CD14-positive monocyte (primary cell): ENCODE data around the gene WDR33. TPM values are rescaled to one million over a fixed set of nuclear protein-coding genes. Genes with fewer than 3 reads are reported as not detected.
A peak's percentile ranks its signal among the peaks of the same experiment; 100 is the strongest.

ENCODE experiments used
- DNase-seq, 3 donors: peaks; one replicate each; pipeline ENCODE4 v3.0.0-alpha.2; 2011 to 2022
- H2AFZ ChIP-seq: 2 replicates; pipeline ENCODE4 v1.6.0; 2012; ENCODE audit warnings: mild to moderate bottlenecking, low read depth, low read length, inconsistent platforms; ENCODE audit not compliant: insufficient read depth, poor library complexity, severe bottlenecking
- H3K27ac ChIP-seq, 2 donors: 1 replicate in 1 of 2; 2 replicates in 1 of 2; pipeline ENCODE4 v1.5.1; 2012 to 2013; ENCODE audit warnings: low read length in 2 of 2, control low read depth in 1 of 2, inconsistent platforms in 1 of 2, low read depth in 1 of 2, mild to moderate bottlenecking in 1 of 2
- H3K27me3 ChIP-seq, 2 donors: one replicate each; pipeline versions ENCODE4 v1.6.0 to v1.6.1; 2011 to 2013; ENCODE audit warnings: low read length in 2 of 2; ENCODE audit not compliant: control insufficient read depth in 2 of 2, insufficient read depth in 2 of 2
- H3K36me3 ChIP-seq, 2 donors: replicated peaks in 1 of 2; 1 replicate in 1 of 2; 2 replicates in 1 of 2; pipeline versions ENCODE4 v1.5.1 to v1.6.1; 2012 to 2013; ENCODE audit warnings: low read length in 2 of 2, control low read depth in 1 of 2, inconsistent platforms in 1 of 2, mild to moderate bottlenecking in 1 of 2; ENCODE audit not compliant: insufficient read depth in 2 of 2, control insufficient read depth in 1 of 2
- H3K4me1 ChIP-seq, 2 donors: 1 replicate in 1 of 2; 2 replicates in 1 of 2; pipeline versions ENCODE4 v1.5.1 to v1.6.1; 2012 to 2013; ENCODE audit warnings: low read length in 2 of 2, control low read depth in 1 of 2, inconsistent platforms in 1 of 2, mild to moderate bottlenecking in 1 of 2, moderate library complexity in 1 of 2; ENCODE audit not compliant: insufficient read depth in 2 of 2, control insufficient read depth in 1 of 2
- H3K4me2 ChIP-seq: replicated peaks from 2 replicates; pipeline ENCODE3; 2012; ENCODE audit warnings: low read length, moderate library complexity, mild to moderate bottlenecking; ENCODE audit not compliant: poor library complexity, severe bottlenecking; ENCODE audit errors: extremely low read depth
- H3K4me3 ChIP-seq, 3 experiments: fragments of 200-600 bp in 1 of 3; sonication (generic) in 1 of 3; replicated peaks in 1 of 3; 1 replicate in 2 of 3; 2 replicates in 1 of 3; pipeline ENCODE4 v1.5.1; 2011 to 2013; ENCODE audit warnings: low read length in 3 of 3, mild to moderate bottlenecking in 3 of 3, control low read depth in 2 of 3, low read depth in 2 of 3, inconsistent platforms in 1 of 3, moderate library complexity in 1 of 3
- H3K79me2 ChIP-seq: 2 replicates; pipeline ENCODE4 v1.6.0; 2012; ENCODE audit warnings: mild to moderate bottlenecking, control low read depth, inconsistent platforms, low read length, moderate library complexity; ENCODE audit not compliant: insufficient read depth
- H3K9ac ChIP-seq: 2 replicates; pipeline ENCODE4 v1.6.0; 2017; ENCODE audit warnings: low read length, mild to moderate bottlenecking; ENCODE audit not compliant: insufficient read depth, poor library complexity, severe bottlenecking
- H3K9me3 ChIP-seq, 2 donors: replicated peaks in 1 of 2; 1 replicate in 1 of 2; 2 replicates in 1 of 2; pipeline versions ENCODE4 v1.5.1 to v1.6.1; 2012 to 2013; ENCODE audit warnings: low read length in 2 of 2, control low read depth in 1 of 2; ENCODE audit not compliant: control insufficient read depth in 1 of 2, insufficient read depth in 1 of 2
- H4K20me1 ChIP-seq: 2 replicates; pipeline ENCODE4 v1.6.0; 2012; ENCODE audit warnings: mild to moderate bottlenecking, low read length, control low read depth, moderate library complexity; ENCODE audit not compliant: insufficient read depth
- H3K27ac Mint-ChIP-seq, 7 donors: one replicate each; pipeline ENCODE4 v1.8.0; 2020; ENCODE audit warnings: mild to moderate bottlenecking in 7 of 7, mixed read lengths in 7 of 7, moderate library complexity in 6 of 7, inconsistent platforms in 2 of 7
- H3K27me3 Mint-ChIP-seq, 3 donors: one replicate each; pipeline ENCODE4 v1.8.0; 2021 to 2022; ENCODE audit warnings: low read depth in 3 of 3, mild to moderate bottlenecking in 3 of 3, mixed read lengths in 3 of 3, moderate library complexity in 3 of 3, inconsistent platforms in 1 of 3
- H3K36me3 Mint-ChIP-seq, 2 donors: one replicate each; pipeline ENCODE4 v1.8.0; 2020; ENCODE audit warnings: mixed read lengths in 2 of 2, inconsistent platforms in 1 of 2, mild to moderate bottlenecking in 1 of 2
- H3K4me1 Mint-ChIP-seq: one replicate; pipeline ENCODE4 v1.8.0; 2020; ENCODE audit warnings: mild to moderate bottlenecking, mixed read lengths
- H3K4me3 Mint-ChIP-seq, 2 donors: one replicate each; pipeline ENCODE4 v1.8.0; 2020; ENCODE audit warnings: mild to moderate bottlenecking in 2 of 2, mixed read lengths in 2 of 2, moderate library complexity in 1 of 2
- H3K9me3 Mint-ChIP-seq, 7 donors: one replicate each; pipeline ENCODE4 v1.8.0; 2020 to 2022; ENCODE audit warnings: mixed read lengths in 7 of 7, mild to moderate bottlenecking in 6 of 7, moderate library complexity in 6 of 7, inconsistent platforms in 2 of 7
- CTCF ChIP-seq: fragments of 200-600 bp; IDR thresholded peaks from one replicate; pipeline ENCODE4 v1.8.0; 2022; ENCODE audit warnings: antibody characterized with exemption, mild to moderate bottlenecking
- WGBS: methylation state at CpG from one replicate; pipeline ENCODE4 v1.1.5; 2013; ENCODE audit warnings: missing lambda C conversion rate; ENCODE audit not compliant: insufficient coverage; 5-methylcytosine and 5-hydroxymethylcytosine counted together
- intact Hi-C, 2 donors: fragments of 100-400 bp; cut with micrococcal nuclease; formaldehyde crosslinking; loops; one replicate each; pipeline versions ENCODE4 v1.15.0 to v1.15.1; 2023
- polyA plus RNA-seq, 3 donors: library from polyadenylated mRNA; depleted of rRNA in 1 of 3; unstranded in 2 of 3; stranded (reverse) in 1 of 3; fragments of 300-500 nt in 2 of 3; fragments of >200 nt in 1 of 3; fragmentation: Illumina TruSeq in 2 of 3; gene quantifications; 1 replicate in 2 of 3; 2 replicates in 1 of 3; pipeline ENCODE4 v1.2.3, GENCODE V29; 2012 to 2021

The WDR33 gene
- polyA plus RNA-seq, 3 donors = 12.5 to 19.6 (median 12.6) TPM

GRCh38 chr2:127683056-127683455, 127.9 kb downstream of the WDR33 start:
- H2AFZ ChIP-seq = no peak overlapping the region
- no peaks in the 10 kb centered on the region for H3K36me3 ChIP-seq
- Mint-ChIP-seq H3K9me3 (peaks cover 0 to 8% (median 0%) of the 10 kb centered on the region in 7 donors), H3K36me3 (no peaks in the 10 kb centered on the region), H3K4me1 (peaks cover 10% of the 10 kb centered on the region), H3K27me3 (peaks cover 22 to 31% (median 22%) of the 10 kb centered on the region in 3 donors), H3K4me3 (no peak overlapping the region), H3K27ac (no peak overlapping the region)
- no peak overlapping the region for H3K4me3 ChIP-seq
- no peaks in the 10 kb centered on the region for H4K20me1 ChIP-seq
- no peaks in the 10 kb centered on the region for H3K4me1 ChIP-seq
- no peak overlapping the region for H3K4me2 ChIP-seq
- peaks cover 0 to 17% of the 10 kb centered on the region in 2 donors for H3K27me3 ChIP-seq
- no peak for TF ChIP-seq CTCF
- H3K9me3 ChIP-seq = no peaks in the 10 kb centered on the region
- intact Hi-C loops = no loop called here
- H3K79me2 ChIP-seq = no peaks in the 10 kb centered on the region
- no peak for DNase-seq
- no peak overlapping the region for H3K9ac ChIP-seq
- H3K27ac ChIP-seq = no peak overlapping the region

GRCh38 chr2:127681976-127682857, 128.8 kb downstream of the WDR33 start:
- Histone ChIP-seq H3K4me2 (no peak overlapping the region), H3K27ac (no peak overlapping the region), H3K36me3 (no peaks in the 10 kb centered on the region), H3K4me3 (no peak overlapping the region), H3K9me3 (no peaks in the 10 kb centered on the region), H3K4me1 (no peaks in the 10 kb centered on the region), H3K79me2 (no peaks in the 10 kb centered on the region), H2AFZ (no peak overlapping the region), H3K27me3 (peaks cover under 1 to 26% of the 10 kb centered on the region in 2 donors), H3K9ac (no peak overlapping the region), H4K20me1 (no peaks in the 10 kb centered on the region)
- TF ChIP-seq CTCF = no peak
- peaks cover 10% of the 10 kb centered on the region for H3K4me1 Mint-ChIP-seq
- intact Hi-C loops = no loop called here
- no peaks in the 10 kb centered on the region for H3K36me3 Mint-ChIP-seq
- peaks cover 0 to 2% (median 0%) of the 10 kb centered on the region in 7 donors for H3K9me3 Mint-ChIP-seq
- 100% methylated on average over 1 of the region's 6 CpGs for WGBS
- peaks cover 24 to 39% (median 25%) of the 10 kb centered on the region in 3 donors for H3K27me3 Mint-ChIP-seq
- H3K27ac Mint-ChIP-seq = no peak overlapping the region
- DNase-seq = no peak
- H3K4me3 Mint-ChIP-seq = peak overlapping the region in 1 of 2 donors; percentile 49
